HG02981 (cell line): ENCODE measurements around the gene SLCO2B1.

Source experiments
- ATAC-seq: cut with Tn5 transposase; IDR thresholded peaks from one replicate; pipeline ENCODE4 v1.9.1; 2021; ENCODE audit warnings: mild to moderate bottlenecking, moderate library complexity; ENCODE audit not compliant: unreplicated experiment

Gene SLCO2B1

DNA sequence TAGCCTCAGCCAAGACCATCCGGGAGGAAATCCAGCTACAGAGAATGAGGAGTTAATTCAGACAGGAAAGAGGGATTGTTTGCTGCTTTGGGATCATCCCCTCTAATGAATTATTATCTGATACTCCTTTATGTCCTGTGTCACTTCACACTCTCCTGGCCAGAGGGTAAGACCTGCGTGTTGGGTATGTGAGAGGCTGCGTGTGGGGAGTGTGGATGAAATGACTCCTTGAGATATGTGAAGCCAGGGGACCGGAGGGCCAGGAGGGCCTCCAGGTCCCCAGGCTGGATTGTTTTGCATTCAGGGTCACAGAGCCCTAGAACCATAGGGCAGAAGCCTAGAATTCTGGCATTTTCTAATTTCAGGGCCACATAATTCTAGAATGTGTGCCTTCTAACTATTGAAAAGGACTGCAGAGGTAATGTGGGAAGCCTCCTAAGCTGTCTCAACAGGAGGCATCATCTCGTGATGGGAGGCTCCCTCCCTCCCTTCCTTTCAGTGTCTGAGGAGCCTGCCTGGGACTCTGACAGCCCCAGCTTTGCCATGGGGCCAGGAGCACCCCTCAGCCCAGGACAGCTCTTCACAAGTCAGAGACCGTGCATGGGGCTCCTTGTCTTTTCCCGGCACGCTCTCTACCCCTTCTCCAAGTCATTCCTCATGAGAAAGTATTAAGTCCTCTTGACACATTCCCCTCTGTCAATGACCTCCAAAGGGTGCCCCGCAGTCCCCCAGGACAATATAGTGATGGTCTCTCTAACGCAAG lies 93.3 kb downstream of the SLCO2B1 start:
- ATAC-seq, result no peak

DNA sequence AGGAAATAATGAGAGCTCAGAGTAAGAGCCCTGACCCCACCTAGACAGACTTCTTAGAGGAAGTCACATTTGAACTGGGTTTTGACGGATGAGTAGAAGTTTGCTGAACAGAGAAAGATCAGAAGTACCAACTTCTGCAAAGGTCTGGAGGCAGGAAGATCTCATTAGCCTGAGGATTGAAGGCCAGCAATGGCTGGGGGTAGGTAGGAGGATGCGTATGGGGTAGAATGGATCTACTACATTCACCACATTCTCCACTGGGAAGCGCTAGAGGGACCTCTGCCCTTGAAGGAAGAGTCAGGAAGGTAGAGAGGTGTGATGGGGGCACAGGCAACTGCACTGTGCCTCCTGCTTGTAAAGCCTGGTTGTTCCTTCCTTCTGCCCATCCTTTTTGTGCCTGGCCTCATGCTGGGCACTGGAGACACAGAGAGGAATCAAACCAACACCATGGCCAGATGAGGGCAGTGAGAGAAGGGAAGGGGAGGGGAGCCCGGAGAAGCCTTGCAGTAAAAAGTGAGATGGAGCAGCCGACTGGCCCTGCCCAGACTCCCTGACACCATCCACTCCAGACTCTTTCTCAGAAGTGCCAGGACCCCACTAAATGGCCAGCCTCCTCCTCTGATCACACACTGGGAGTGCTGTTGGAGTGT lies 94.6 kb downstream of the SLCO2B1 start:
- ATAC-seq, result no peak

DNA sequence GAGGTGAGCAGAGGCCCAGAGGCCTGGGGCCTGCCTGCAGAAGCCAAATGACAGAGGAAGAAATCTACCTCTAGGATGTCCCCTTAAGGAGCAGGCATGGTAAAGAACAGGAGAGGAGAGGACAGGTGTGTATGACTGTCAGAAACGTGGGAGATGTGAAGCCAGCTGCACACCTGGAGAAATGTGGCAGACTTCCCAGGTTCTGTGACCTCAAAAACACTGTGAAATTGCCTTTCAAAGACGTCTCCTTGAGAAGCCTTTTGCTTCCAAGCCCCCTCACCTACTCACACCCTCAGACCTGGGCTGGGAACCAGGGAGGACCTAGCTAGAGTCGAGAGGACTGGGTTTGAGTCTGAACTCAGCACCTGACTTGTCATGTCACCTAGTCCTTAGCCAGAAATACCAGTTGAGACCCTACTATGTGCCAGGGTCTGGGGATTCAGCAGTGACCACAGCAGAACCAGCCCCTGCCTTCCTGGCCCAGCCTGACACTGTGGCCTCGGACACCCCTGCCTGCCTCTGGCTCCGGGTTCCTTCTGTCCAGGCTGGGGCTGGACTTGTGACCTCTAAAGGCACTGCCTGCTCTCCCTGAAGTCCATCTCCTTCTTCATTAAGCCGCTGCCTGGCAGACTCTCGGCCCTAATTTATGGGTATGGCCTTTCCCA lies 95.2 kb downstream of the SLCO2B1 start:
- ATAC-seq, result no peak

DNA sequence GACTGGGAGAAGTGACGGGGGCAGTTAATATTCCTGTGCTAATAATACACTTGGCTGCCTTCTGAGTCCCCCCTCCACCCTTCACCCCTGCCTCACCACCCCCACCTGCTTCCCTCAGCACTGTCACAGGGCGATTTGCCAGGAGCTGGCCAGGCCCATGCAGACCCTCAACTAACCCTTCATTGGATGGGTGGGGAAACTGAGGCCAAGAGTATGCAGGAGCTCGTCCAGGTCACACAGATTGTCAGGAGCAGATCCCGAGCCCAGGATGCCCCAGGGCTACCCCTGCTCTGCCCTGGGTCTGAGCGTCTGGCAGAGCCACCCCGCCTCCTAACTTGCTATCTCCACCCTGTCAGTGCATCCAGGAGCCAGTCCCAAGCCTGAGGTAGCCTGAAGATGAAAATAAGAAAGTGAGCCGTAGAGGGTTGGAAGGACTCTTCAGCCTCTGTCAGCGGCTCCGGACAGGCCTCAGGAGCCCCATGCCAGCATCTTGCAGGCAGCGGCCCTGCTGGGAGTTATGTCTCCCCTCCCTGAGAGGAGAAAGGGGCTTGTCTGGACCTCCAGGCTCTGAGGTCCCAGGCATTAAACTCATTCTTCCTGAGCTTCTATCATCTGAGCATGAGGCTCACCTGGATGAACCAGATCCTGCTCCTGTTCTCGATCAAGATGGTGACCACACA lies 95.9 kb downstream of the SLCO2B1 start:
- ATAC-seq, result no peak

DNA sequence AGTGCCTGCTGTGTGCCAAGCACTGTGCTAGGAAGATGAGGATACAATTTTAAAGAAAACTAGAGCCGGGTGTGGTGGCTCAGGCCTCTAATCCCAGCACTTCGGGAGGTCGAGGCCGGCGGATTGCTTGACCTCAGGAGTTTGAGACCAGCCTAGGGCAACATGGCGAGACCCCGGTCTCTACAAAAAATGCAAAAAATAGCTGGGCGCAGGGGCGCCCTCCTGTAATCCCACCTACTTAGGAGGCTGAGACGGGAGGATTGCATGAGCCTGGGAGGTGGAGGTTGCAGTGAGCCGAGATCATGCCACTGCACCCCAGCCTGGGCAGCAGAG lies 98.0 kb downstream of the SLCO2B1 start:
- no peak for ATAC-seq

DNA sequence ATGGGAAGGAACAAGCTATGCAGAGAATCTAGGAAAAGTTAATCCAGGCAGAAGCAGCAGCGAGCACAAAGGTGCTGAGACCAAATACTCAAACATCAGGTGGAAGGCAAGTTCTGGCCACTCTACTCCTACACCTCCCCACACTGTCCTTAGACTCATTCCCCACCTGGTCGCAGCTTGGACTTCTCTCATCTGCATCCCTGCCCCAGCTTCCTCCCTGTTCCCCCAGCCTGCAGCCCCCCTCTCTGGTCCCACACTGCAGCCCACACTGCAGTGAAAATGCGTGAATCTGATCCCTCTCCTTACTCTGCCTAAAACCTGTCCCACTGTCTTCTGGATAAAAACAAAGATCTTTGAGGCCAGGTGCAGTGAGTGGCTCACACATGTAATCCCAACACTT lies 98.8 kb downstream of the SLCO2B1 start:
- no peak for ATAC-seq

DNA sequence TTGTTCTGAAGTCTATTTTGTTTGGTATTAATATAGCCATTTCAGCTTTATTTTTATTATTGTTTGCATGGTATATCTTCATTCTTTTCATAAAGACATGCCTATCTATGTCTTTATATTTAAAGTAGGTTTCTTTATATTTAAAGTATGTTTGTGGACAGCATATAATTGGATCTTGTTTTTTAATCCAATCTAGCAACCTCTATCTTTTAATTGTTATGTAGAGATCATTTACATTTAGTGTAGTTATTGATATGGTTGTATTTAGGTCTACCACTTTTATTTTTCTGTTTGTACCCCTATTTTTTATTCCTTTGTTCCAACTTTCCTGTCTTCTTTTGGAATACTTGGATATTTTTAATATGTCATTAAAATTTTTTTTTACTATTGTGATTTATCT lies 103.4 kb downstream of the SLCO2B1 start:
- ATAC-seq, result no peak
